HG02798 (cell line): Measurements from ENCODE around the gene ADORA3.

Experiments used
- ATAC-seq: cut with Tn5 transposase; IDR thresholded peaks from one replicate; pipeline ENCODE4 v1.9.1; 2021; ENCODE audit warnings: mild to moderate bottlenecking; ENCODE audit not compliant: unreplicated experiment, poor library complexity

Gene ADORA3

DNA sequence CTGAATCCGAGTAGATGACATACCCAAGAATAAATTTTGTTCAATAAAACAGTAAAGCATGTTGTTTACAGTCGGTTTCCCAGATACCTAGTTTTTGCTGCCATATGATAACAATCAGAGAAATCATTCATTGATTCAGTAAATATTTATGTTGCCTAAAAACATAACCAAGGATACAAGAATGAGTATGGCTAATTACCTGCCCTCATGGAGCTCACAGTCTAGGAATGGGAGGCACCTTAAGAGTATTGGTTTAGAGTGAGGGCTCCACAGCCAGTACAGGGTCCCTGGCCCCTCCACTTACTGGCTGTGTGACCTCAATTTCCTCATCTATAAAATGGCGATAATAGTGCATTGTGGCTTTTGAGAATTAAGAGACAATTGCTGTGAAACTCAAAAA, 53.2 kb downstream of the ADORA3 start:
- no peak for ATAC-seq

DNA sequence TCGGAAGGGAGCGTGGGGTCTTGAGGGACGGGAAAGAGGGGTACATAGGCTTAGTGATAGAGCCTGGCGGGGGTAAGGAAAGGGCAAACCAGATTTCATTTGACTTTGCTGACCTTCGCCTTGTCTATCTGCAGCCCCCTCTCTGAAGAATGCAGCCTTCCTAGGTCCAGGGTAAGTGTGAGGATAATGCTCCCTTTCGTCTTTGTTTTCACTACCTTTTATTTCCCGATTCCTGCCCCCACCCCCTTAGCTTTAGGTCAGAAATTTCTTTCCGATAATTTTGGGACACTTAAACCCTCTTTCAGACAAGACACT, 53.8 kb downstream of the ADORA3 start:
- no peak for ATAC-seq
